ENCODE results near the gene OXLD1.

The OXLD1 gene

GRCh38 chr17:81672954-81673353, 6.5 kb upstream of the OXLD1 start:
- no peak for DNase-seq (ENCODE audit: low read depth)
- no peak overlapping the region for H3K4me3 ChIP-seq (ENCODE audit: control insufficient read depth, low read depth, low read length)
- no peak for TF ChIP-seq CTCF (conservative IDR thresholded peaks at IDR 0.05; ENCODE audit: control insufficient read depth, insufficient read depth, low read depth, low read length)

- no peak for TF ChIP-seq CTCF (conservative IDR thresholded peaks at IDR 0.05; ENCODE audit: control insufficient read depth, insufficient read depth, low read depth, low read length)
- DNase-seq (ENCODE audit: low read depth), result no peak
- no peak overlapping the region for H3K4me3 ChIP-seq (ENCODE audit: control insufficient read depth, low read depth, low read length)
Observed at GRCh38 chr17:81672504-81672903, 6.1 kb upstream of the OXLD1 start.

- DNase-seq (ENCODE audit: low read depth), result peak; percentile 12
- H3K4me3 ChIP-seq (ENCODE audit: control insufficient read depth, low read depth, low read length), result no peak overlapping the region
Observed at GRCh38 chr17:81667754-81668153, 1.3 kb upstream of the OXLD1 start.

GRCh38 chr17:81666092-81666341, 388 bp downstream of the OXLD1 start:
- H3K4me3 ChIP-seq (ENCODE audit: control insufficient read depth, low read depth, low read length), result peak overlapping the region; percentile 85
- no peak for DNase-seq (ENCODE audit: low read depth)
- no peak for TF ChIP-seq CTCF (conservative IDR thresholded peaks at IDR 0.05; ENCODE audit: control insufficient read depth, insufficient read depth, low read depth, low read length)

More at GRCh38 chr17:81667754-81668153, 1.3 kb upstream of the OXLD1 start:
- no peak for TF ChIP-seq CTCF (conservative IDR thresholded peaks at IDR 0.05; ENCODE audit: control insufficient read depth, insufficient read depth, low read depth, low read length)

- peak; percentile 24 for DNase-seq (ENCODE audit: low read depth)
- TF ChIP-seq CTCF (conservative IDR thresholded peaks at IDR 0.05; ENCODE audit: control insufficient read depth, insufficient read depth, low read depth, low read length), result no peak
Observed at GRCh38 chr17:81665205-81666091, 957 bp downstream of the OXLD1 start.

GRCh38 chr17:81664051-81664470, 2.3 kb downstream of the OXLD1 start:
- DNase-seq (ENCODE audit: low read depth), result peak; percentile 25
- no peak overlapping the region for H3K4me3 ChIP-seq (ENCODE audit: control insufficient read depth, low read depth, low read length)
- TF ChIP-seq CTCF (conservative IDR thresholded peaks at IDR 0.05; ENCODE audit: control insufficient read depth, insufficient read depth, low read depth, low read length), result no peak

More at GRCh38 chr17:81665205-81666091, 957 bp downstream of the OXLD1 start:
- peak overlapping the region; percentile 85 for H3K4me3 ChIP-seq (ENCODE audit: control insufficient read depth, low read depth, low read length)

Data from fibroblast of mammary gland (primary cell).